ENCODE results near the gene HIVEP3.
A peak's percentile ranks its signal among the peaks of the same experiment; 100 is the strongest.

The HIVEP3 gene

GRCh38 chr1:41735139-41735538 lies 183.6 kb downstream of the HIVEP3 start:
- no peaks in the 10 kb centered on the region for H3K9me3 Mint-ChIP-seq
- H3K4me1 Mint-ChIP-seq (ENCODE audit: low read depth) = peaks cover 38% of the 10 kb centered on the region
- no peak overlapping the region for H3K4me3 Mint-ChIP-seq
- no peak overlapping the region for H3K27ac Mint-ChIP-seq
- no peak for DNase-seq (ENCODE audit: low spot score)
- H3K27me3 Mint-ChIP-seq (ENCODE audit: low read depth) = no peaks in the 10 kb centered on the region
- H3K36me3 Mint-ChIP-seq (ENCODE audit: low read depth) = no peaks in the 10 kb centered on the region

GRCh38 chr1:41734201-41734970 lies 184.3 kb downstream of the HIVEP3 start:
- DNase-seq (ENCODE audit: low spot score) = no peak
- H3K27ac Mint-ChIP-seq = no peak overlapping the region
- H3K9me3 Mint-ChIP-seq = no peaks in the 10 kb centered on the region
- no peak overlapping the region for H3K4me3 Mint-ChIP-seq
- H3K4me1 Mint-ChIP-seq (ENCODE audit: low read depth) = peaks cover 33% of the 10 kb centered on the region
- no peaks in the 10 kb centered on the region for H3K27me3 Mint-ChIP-seq (ENCODE audit: low read depth)
- H3K36me3 Mint-ChIP-seq (ENCODE audit: low read depth) = no peaks in the 10 kb centered on the region

DNA sequence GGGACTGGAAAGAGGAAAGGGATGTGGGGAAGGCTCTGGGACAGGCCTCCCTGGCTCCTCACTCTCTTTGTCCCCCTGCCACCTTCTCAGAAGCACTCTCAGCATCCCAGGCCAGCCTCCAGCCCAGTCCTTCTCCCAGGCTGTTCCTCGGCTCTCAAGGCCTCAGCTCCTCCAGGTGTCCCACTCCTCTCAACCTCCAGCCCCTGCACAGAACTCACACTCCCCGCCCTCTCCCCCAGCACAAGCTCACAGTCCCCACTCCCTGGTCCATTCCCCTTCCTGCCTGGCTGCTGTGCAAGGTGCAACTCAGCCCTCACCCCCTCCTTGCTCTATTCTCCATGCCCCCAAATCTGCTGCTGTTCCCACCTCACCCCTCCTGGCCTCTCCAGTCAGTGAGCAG lies 185.0 kb downstream of the HIVEP3 start:
- Mint-ChIP-seq H3K27me3 (ENCODE audit: low read depth) (no peaks in the 10 kb centered on the region), H3K9me3 (no peaks in the 10 kb centered on the region), H3K4me3 (no peak overlapping the region), H3K27ac (no peak overlapping the region), H3K4me1 (ENCODE audit: low read depth) (peaks cover 33% of the 10 kb centered on the region), H3K36me3 (ENCODE audit: low read depth) (no peaks in the 10 kb centered on the region)
- no peak for DNase-seq (ENCODE audit: low spot score)

DNA sequence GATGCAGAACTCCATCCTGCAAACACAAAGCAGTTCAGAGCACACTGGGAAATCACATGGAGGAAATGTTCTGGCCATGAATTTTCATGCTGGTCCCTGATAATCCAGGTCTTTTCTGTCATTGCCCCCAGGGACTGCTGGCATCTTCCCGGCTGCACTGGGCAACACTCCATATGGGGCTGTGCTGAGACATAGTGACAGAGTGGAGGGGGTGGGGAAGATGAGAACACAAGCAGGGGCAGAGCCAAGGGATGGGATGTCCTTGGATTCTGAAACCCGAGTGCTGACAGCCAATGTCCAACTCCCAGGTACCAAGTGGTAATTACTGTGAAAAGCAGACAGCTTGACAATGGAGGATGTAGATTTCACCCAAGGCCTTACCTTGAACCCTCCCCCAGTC lies 185.7 kb downstream of the HIVEP3 start:
- DNase-seq (ENCODE audit: low spot score) = no peak
- Mint-ChIP-seq H3K36me3 (ENCODE audit: low read depth) (no peaks in the 10 kb centered on the region), H3K9me3 (no peaks in the 10 kb centered on the region), H3K27me3 (ENCODE audit: low read depth) (no peaks in the 10 kb centered on the region), H3K4me3 (no peak overlapping the region), H3K4me1 (ENCODE audit: low read depth) (peaks cover 33% of the 10 kb centered on the region), H3K27ac (no peak overlapping the region)

DNA sequence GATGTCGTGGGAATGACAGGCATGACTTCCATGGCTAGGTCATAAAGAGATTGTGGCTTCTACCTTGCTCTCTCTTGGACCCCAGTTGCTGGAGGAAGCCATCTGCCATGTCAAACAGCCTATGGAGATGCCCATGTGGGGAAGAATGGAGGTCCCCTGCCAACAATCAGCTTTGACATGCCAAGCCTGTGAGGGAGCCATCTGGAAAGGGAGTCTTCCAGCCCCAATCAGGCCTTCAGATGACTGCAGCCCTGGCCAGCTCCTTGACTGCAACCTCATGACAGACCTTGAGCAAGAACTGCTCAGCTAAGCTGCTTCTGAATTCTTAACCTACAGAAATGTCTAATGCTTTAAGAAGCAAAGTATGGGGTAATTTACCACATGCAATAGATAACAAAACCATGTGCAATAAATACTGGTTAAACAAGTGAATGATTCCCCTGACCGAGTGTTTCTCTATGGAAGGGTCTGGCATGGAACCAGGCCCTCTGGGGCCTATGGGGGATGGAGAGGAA lies 187.1 kb downstream of the HIVEP3 start:
- Mint-ChIP-seq H3K4me1 (ENCODE audit: low read depth) (peaks cover 39% of the 10 kb centered on the region), H3K4me3 (no peak overlapping the region), H3K27ac (no peak overlapping the region), H3K36me3 (ENCODE audit: low read depth) (no peaks in the 10 kb centered on the region), H3K9me3 (no peaks in the 10 kb centered on the region), H3K27me3 (ENCODE audit: low read depth) (no peaks in the 10 kb centered on the region)
- DNase-seq (ENCODE audit: low spot score) = no peak

DNA sequence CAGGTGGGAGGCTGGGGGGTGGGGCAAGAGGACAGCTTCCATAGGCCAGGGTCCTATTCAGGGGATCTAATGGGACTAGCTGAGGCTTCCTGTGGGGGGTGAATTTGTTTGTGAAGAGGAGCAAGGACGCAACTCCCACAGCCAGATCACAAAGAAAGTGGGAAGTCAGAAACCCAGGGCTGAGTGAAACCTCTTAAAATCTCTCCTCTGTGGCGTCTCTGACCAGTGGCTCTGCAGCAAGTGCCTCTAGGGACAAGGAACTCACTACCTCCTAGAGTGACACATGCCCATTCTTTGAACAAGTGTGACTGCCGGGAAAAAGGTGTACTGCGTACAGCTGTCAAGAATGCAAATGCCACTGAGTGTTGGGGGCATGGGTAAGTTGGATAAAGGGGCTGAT lies 187.9 kb downstream of the HIVEP3 start:
- Mint-ChIP-seq H3K27ac (no peak overlapping the region), H3K4me3 (no peak overlapping the region), H3K4me1 (ENCODE audit: low read depth) (peaks cover 43% of the 10 kb centered on the region), H3K27me3 (ENCODE audit: low read depth) (no peaks in the 10 kb centered on the region), H3K9me3 (no peaks in the 10 kb centered on the region), H3K36me3 (ENCODE audit: low read depth) (no peaks in the 10 kb centered on the region)
- DNase-seq (ENCODE audit: low spot score) = no peak

DNA sequence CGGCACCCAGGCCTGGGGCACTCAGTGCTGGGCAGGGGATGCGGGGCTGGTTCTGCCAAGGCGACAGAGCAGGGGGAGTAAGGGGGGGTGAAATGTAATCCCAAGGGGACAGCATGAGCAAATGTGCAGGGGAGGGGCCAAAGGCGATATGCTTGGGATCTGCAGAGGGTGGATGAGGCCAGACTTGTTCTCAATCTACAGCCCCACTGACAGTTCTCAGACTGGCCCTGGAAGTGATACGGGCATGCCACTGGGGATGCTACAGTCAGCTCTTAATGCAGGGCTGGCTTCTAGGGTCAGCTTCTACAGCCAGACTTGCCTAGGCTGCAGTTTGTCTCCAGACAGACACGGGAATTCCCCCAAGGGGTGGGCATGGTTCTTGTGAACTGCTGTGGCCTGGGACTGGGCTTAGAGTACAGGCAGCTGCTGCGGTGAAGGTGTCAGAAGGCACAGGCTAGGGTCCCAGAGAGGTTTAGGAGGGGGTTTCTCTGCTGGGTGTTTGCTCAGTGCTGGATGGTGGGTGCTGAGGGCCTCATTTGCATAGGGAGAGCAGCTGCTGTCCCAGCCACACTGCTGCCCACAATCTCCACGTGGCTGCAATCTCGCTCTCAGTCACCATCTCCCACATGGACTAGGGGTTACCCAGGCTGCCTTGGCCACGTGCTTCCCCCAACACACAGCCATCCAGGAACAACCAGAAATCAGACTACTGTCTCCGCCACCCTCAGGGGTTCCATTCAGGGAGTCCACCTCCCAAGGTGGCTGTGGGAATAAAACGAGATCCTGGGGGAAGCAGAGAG lies 190.1 kb downstream of the HIVEP3 start:
- H3K27ac Mint-ChIP-seq = peak overlapping the region; percentile 33
- H3K27me3 Mint-ChIP-seq (ENCODE audit: low read depth) = no peaks in the 10 kb centered on the region
- H3K4me1 Mint-ChIP-seq (ENCODE audit: low read depth) = peaks cover 39% of the 10 kb centered on the region
- no peaks in the 10 kb centered on the region for H3K36me3 Mint-ChIP-seq (ENCODE audit: low read depth)
- peak overlapping the region; percentile 70 for H3K4me3 Mint-ChIP-seq
- DNase-seq (ENCODE audit: low spot score) = peak; percentile 83
- no peaks in the 10 kb centered on the region for H3K9me3 Mint-ChIP-seq

DNA sequence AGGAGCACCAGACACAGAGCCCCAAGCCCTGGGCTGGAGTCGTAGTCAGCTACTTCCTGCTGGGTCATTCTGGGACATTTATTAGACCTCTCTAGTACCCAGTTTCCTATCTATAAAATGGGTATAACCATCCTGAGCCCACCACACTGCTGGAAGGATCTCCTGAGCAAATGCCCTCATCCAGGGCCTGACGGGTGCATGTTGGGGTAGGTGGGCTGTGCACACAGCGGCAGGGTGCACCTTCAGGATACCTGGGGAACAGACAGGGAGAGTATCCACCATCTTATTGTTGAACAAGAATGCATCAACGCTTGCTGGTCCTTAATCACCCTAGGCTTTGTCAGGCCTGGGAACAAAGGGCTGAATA lies 191.0 kb downstream of the HIVEP3 start:
- Mint-ChIP-seq H3K4me3 (peak overlapping the region; percentile 70), H3K27ac (peak overlapping the region; percentile 73)

DNA sequence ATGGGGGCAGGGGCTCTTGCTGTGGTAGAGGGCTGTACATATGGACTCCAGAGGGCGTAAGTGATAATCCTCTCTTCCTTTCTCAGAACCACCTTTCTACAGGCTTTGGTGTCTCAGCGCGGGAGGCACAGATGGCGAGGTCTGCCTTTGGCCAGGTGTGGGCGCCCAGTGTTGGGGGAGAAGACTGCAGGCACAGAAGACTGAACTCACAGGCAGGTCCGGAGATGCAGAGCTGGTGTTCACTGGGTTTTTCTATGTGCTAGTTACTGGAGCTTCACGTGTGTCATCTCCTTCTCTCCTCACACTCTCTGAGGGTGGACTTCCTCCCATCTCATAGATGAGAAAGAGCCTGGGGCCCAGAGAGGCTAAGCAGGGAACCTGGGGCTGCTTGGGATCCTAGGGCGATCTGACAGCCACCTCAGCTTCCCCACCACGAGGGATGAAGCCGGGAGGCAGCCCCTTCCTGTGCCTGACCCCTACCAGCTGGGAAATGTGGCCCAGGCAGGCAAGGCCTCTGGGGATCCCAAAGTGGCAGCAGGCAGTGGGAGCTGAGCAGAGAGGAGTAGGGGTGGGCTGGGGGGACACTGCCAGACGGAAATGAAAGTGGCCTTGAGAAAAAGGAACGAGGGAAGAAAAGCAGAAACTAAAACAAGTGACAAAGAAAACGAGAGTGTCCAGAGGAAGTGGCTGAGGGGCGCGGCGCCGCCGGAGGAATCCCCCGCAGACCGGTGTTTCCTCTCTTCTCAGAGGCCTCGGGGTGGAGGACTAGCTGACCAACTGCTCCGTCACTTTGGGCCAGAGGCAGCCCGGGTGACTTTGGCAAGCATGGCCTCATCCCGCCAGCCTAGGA lies 191.6 kb downstream of the HIVEP3 start:
- H3K4me3 Mint-ChIP-seq = peak overlapping the region; percentile 70
- H3K27me3 Mint-ChIP-seq (ENCODE audit: low read depth) = no peaks in the 10 kb centered on the region
- H3K4me1 Mint-ChIP-seq (ENCODE audit: low read depth) = peaks cover 45% of the 10 kb centered on the region
- peak; percentile 32 for DNase-seq (ENCODE audit: low spot score)
- no peaks in the 10 kb centered on the region for H3K36me3 Mint-ChIP-seq (ENCODE audit: low read depth)
- peak overlapping the region; percentile 73 for H3K27ac Mint-ChIP-seq
- H3K9me3 Mint-ChIP-seq = no peaks in the 10 kb centered on the region

More for the DNA sequence above, 191.0 kb downstream of the HIVEP3 start:
- no peaks in the 10 kb centered on the region for H3K27me3 Mint-ChIP-seq (ENCODE audit: low read depth)
- no peaks in the 10 kb centered on the region for H3K36me3 Mint-ChIP-seq (ENCODE audit: low read depth)
- H3K9me3 Mint-ChIP-seq = no peaks in the 10 kb centered on the region
- no peak for DNase-seq (ENCODE audit: low spot score)
- H3K4me1 Mint-ChIP-seq (ENCODE audit: low read depth) = peaks cover 41% of the 10 kb centered on the region

- Mint-ChIP-seq H3K27me3 (ENCODE audit: low read depth) (no peaks in the 10 kb centered on the region), H3K27ac (peak overlapping the region; percentile 73), H3K9me3 (no peaks in the 10 kb centered on the region), H3K4me3 (peak overlapping the region; percentile 70), H3K4me1 (ENCODE audit: low read depth) (peaks cover 47% of the 10 kb centered on the region), H3K36me3 (ENCODE audit: low read depth) (no peaks in the 10 kb centered on the region)
- no peak for DNase-seq (ENCODE audit: low spot score)
Measured at GRCh38 chr1:41726292-41726691, 192.4 kb downstream of the HIVEP3 start.

- Mint-ChIP-seq H3K27ac (no peak overlapping the region), H3K36me3 (ENCODE audit: low read depth) (no peaks in the 10 kb centered on the region), H3K9me3 (no peaks in the 10 kb centered on the region), H3K4me1 (ENCODE audit: low read depth) (peaks cover 56% of the 10 kb centered on the region), H3K27me3 (ENCODE audit: low read depth) (no peaks in the 10 kb centered on the region), H3K4me3 (no peak overlapping the region)
- no peak for DNase-seq (ENCODE audit: low spot score)
Measured at GRCh38 chr1:41724926-41725325, 193.8 kb downstream of the HIVEP3 start.

DNA sequence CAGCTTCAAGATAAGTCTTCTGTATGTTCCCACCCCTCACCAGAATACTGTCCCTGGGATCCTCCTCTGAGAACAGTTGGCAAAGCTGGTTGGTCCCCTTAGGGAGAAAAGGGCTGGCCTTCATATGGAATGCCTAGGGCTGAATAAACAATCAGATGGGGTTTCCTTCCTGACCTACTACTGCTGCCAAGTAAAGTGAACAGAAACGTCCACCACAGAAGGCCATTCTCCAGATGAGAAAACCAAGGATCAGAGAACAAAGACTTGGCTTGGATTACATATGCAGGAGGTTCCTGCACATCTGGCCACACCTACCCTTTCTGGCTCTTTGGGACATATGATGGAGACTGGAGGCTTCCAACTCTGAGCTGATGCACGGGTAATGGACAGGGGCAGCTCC lies 194.5 kb downstream of the HIVEP3 start:
- H3K27me3 Mint-ChIP-seq (ENCODE audit: low read depth) = no peaks in the 10 kb centered on the region
- no peak overlapping the region for H3K27ac Mint-ChIP-seq
- peaks cover 51% of the 10 kb centered on the region for H3K4me1 Mint-ChIP-seq (ENCODE audit: low read depth)
- no peak for DNase-seq (ENCODE audit: low spot score)
- no peaks in the 10 kb centered on the region for H3K9me3 Mint-ChIP-seq
- no peak overlapping the region for H3K4me3 Mint-ChIP-seq
- no peaks in the 10 kb centered on the region for H3K36me3 Mint-ChIP-seq (ENCODE audit: low read depth)

GRCh38 chr1:41723786-41724185 lies 194.9 kb downstream of the HIVEP3 start:
- Mint-ChIP-seq H3K4me1 (ENCODE audit: low read depth) (peaks cover 49% of the 10 kb centered on the region), H3K36me3 (ENCODE audit: low read depth) (no peaks in the 10 kb centered on the region), H3K27ac (no peak overlapping the region), H3K27me3 (ENCODE audit: low read depth) (no peaks in the 10 kb centered on the region), H3K9me3 (no peaks in the 10 kb centered on the region), H3K4me3 (no peak overlapping the region)
- DNase-seq (ENCODE audit: low spot score) = no peak

DNA sequence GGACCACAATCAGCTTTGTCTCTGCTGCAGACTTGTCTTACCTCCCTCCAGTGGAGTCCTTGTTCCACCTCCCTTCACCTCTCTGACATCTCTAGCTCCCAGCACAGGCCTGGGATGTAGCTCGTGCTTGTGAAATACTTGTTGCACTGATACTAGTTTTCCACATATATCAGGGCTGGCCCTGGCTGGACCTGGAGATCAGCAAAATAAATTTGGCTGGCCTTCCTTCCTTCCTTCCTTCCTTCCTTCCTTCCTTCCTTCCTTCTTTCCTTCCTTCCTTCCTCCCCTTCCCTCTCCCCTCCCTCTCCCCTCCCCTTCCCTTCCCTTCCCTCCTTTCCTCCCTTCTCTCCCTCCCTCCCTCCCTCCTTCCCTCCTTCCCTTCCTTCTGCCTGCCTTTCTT lies 196.5 kb downstream of the HIVEP3 start:
- Mint-ChIP-seq H3K9me3 (no peaks in the 10 kb centered on the region), H3K4me1 (ENCODE audit: low read depth) (peaks cover 42% of the 10 kb centered on the region)

More for the DNA sequence above, 196.5 kb downstream of the HIVEP3 start:
- no peak for DNase-seq (ENCODE audit: low spot score)
- Mint-ChIP-seq H3K4me3 (no peak overlapping the region), H3K27me3 (ENCODE audit: low read depth) (no peaks in the 10 kb centered on the region), H3K27ac (peak overlapping the region; percentile 49), H3K36me3 (ENCODE audit: low read depth) (no peaks in the 10 kb centered on the region)

Data from T-helper 2 cell treated with Interferon-gamma antibody and Interleukin-4, amounts not matched to agents 5 μg/mL and 100 μg/mL, for 36 hours (primary cell).